ENCODE results near the gene GNE. TPM values are rescaled to one million over a fixed set of nuclear protein-coding genes. Genes with fewer than 3 reads are reported as not detected.
A peak's percentile ranks its signal among the peaks of the same experiment; 100 is the strongest.

Gene GNE
- polyA plus RNA-seq, 1 donor (not counting 4 experiments of a cell fraction or from before 2014, with no cell fraction given): 10.1 TPM

GRCh38 chr9:36276781-36277181 is 18.5 kb upstream of the GNE start:
- dilution Hi-C loops (cut with MboI; ENCODE audit: extremely low pct_ligation_motif_present, low sequenced_read_pairs): no loop called here
- H3K4me3 ChIP-seq (ENCODE audit: control insufficient read depth in 2 of 3, extremely low read depth in 1 of 3, insufficient read depth in 2 of 3, low read depth in 1 of 3, low read length in 3 of 3): no peak overlapping the region
- H2AFZ ChIP-seq (ENCODE audit: control insufficient read depth, low read length): peak overlapping the region; percentile 16
- no peaks in the 10 kb centered on the region for H3K9me3 ChIP-seq (ENCODE audit: control insufficient read depth, low read depth, low read length)
- no peaks in the 10 kb centered on the region for H3K9me1 ChIP-seq (ENCODE audit: control insufficient read depth, extremely low read depth, insufficient read depth, low read length)
- H3K9ac ChIP-seq (ENCODE audit: control insufficient read depth, extremely low read depth, insufficient read depth, low read length): no peak overlapping the region
- no peaks in the 10 kb centered on the region for H3K4me1 ChIP-seq (ENCODE audit: control insufficient read depth, extremely low read depth, insufficient read depth, low read length)
- H3K4me2 ChIP-seq (ENCODE audit: control insufficient read depth, extremely low read depth, insufficient read depth, low read depth, low read length): no peak overlapping the region
- no peaks in the 10 kb centered on the region for H3K36me3 ChIP-seq (ENCODE audit: control insufficient read depth in 2 of 2, extremely low read depth in 1 of 2, insufficient read depth in 2 of 2, low read length in 2 of 2)
- FAIRE-seq (no peak), DNase-seq (ENCODE audit: low read depth, low spot score) (no peak)
- no peak overlapping the region for H3K27ac ChIP-seq (ENCODE audit: control insufficient read depth, insufficient read depth, low read length)
- no peaks in the 10 kb centered on the region for H3K27me3 ChIP-seq (ENCODE audit: control insufficient read depth, extremely low read depth, insufficient read depth, low read length)
- TF ChIP-seq EZH2 (IDR thresholded peaks at IDR 0.05; ENCODE audit: low read length) (no peak), CTCF (optimal IDR thresholded peaks at IDR 0.05 in 1 of 3, IDR thresholded peaks at IDR 0.05 in 1 of 3, conservative IDR thresholded peaks at IDR 0.05 in 1 of 3; ENCODE audit: extremely low read depth in 1 of 3, insufficient read depth in 2 of 3, low read length in 3 of 3) (no peak)
- H4K20me1 ChIP-seq (ENCODE audit: control insufficient read depth, extremely low read depth, insufficient read depth, low read length): no peaks in the 10 kb centered on the region
- no peaks in the 10 kb centered on the region for H3K79me2 ChIP-seq (ENCODE audit: control insufficient read depth, insufficient read depth, low read length)

- Histone ChIP-seq H3K9ac (ENCODE audit: control insufficient read depth, extremely low read depth, insufficient read depth, low read length) (no peak overlapping the region), H4K20me1 (ENCODE audit: control insufficient read depth, extremely low read depth, insufficient read depth, low read length) (no peaks in the 10 kb centered on the region), H3K4me1 (ENCODE audit: control insufficient read depth, extremely low read depth, insufficient read depth, low read length) (no peaks in the 10 kb centered on the region), H3K27ac (ENCODE audit: control insufficient read depth, insufficient read depth, low read length) (no peak overlapping the region), H3K36me3 (ENCODE audit: control insufficient read depth in 2 of 2, extremely low read depth in 1 of 2, insufficient read depth in 2 of 2, low read length in 2 of 2) (no peaks in the 10 kb centered on the region), H3K4me3 (ENCODE audit: control insufficient read depth in 2 of 3, extremely low read depth in 1 of 3, insufficient read depth in 2 of 3, low read depth in 1 of 3, low read length in 3 of 3) (no peak overlapping the region), H3K79me2 (ENCODE audit: control insufficient read depth, insufficient read depth, low read length) (no peaks in the 10 kb centered on the region), H3K27me3 (ENCODE audit: control insufficient read depth, extremely low read depth, insufficient read depth, low read length) (no peaks in the 10 kb centered on the region), H3K4me2 (ENCODE audit: control insufficient read depth, extremely low read depth, insufficient read depth, low read depth, low read length) (no peak overlapping the region), H2AFZ (ENCODE audit: control insufficient read depth, low read length) (no peak overlapping the region), H3K9me3 (ENCODE audit: control insufficient read depth, low read depth, low read length) (no peaks in the 10 kb centered on the region), H3K9me1 (ENCODE audit: control insufficient read depth, extremely low read depth, insufficient read depth, low read length) (no peaks in the 10 kb centered on the region)
- DNase-seq (ENCODE audit: low read depth, low spot score) (no peak), FAIRE-seq (no peak)
- dilution Hi-C loops (cut with MboI; ENCODE audit: extremely low pct_ligation_motif_present, low sequenced_read_pairs): no loop called here
- TF ChIP-seq EZH2 (IDR thresholded peaks at IDR 0.05; ENCODE audit: low read length) (no peak), CTCF (optimal IDR thresholded peaks at IDR 0.05 in 1 of 3, IDR thresholded peaks at IDR 0.05 in 1 of 3, conservative IDR thresholded peaks at IDR 0.05 in 1 of 3; ENCODE audit: extremely low read depth in 1 of 3, insufficient read depth in 2 of 3, low read length in 3 of 3) (no peak)
Measured at GRCh38 chr9:36276254-36276653, 18.0 kb upstream of the GNE start.
